GM18867 (cell line): ENCODE data around the gene HSBP1.

Source experiments
- ATAC-seq: cut with Tn5 transposase; IDR thresholded peaks from one replicate; pipeline ENCODE4 v1.9.1; 2021; ENCODE audit warnings: mild to moderate bottlenecking, moderate library complexity; ENCODE audit not compliant: unreplicated experiment

The HSBP1 gene

DNA sequence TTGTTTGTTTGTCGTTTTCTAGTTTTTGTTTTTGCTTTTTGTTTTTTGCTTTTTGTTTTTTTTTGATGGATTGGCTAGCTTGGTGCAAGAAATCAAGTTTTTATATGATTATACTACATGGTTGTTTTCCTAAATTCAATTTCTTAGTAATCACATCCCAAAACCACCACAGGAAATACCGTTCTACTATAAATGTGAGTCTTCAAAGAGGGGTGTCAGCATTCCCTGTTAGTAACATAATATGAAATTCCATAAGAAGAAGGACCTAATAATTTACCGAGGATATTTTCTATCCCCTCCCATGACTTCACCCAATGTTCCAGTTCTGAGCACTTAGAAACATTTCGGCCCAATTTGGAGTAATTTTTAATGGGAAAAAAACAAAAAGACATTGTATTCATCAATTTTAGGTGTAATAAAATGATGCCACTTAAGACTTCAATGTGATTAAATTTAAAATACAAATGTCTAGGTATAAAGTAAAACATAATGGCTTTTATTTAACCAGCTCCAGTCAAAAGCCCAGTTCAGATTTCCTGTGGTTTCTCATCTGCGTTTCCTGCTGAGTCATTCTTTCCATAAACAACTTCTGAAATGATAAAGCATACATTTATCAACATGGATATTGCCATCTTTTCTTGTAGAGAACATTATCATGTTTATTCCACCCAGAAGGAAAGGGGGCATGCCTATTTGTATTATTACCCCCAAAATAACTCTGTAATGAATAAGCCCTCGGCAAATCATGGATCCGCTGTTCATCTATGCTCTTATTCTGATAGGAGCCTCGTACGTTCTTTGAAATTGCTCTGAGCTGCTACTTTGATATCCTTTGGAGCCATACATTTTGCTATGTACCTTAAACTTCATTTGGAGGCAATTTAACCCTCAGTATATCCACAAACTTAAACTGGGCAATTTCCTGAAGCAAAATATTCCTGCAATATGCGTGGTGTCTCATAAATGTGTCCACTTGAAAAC is 28.1 kb downstream of the HSBP1 start:
- no peak for ATAC-seq

GRCh38 chr16:83837566-83837965 is 29.8 kb downstream of the HSBP1 start:
- ATAC-seq: no peak

DNA sequence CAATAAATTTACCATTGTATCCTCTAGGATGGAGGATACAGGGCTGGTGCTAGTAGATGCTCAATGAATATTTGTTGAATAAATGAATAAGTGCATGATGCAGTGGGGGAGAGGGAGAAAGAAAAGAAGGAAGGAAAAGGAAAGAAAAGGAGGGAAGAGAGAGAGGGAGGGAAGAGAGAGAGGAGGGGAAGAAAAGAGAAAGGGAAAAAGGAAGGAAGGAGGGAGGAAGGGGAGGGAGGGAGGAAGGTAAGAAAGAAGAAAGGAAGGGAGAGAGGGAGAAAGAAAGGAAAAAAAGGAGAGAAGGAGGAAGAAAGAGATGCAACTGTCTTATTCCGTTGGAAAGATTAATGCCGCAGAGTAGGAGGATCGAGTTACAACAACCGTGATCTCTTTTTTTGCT is 30.4 kb downstream of the HSBP1 start:
- ATAC-seq: no peak

- ATAC-seq: no peak
Observed at GRCh38 chr16:83839561-83839960, 31.8 kb downstream of the HSBP1 start.

- ATAC-seq: no peak
Observed at GRCh38 chr16:83840060-83840617, 32.4 kb downstream of the HSBP1 start.

DNA sequence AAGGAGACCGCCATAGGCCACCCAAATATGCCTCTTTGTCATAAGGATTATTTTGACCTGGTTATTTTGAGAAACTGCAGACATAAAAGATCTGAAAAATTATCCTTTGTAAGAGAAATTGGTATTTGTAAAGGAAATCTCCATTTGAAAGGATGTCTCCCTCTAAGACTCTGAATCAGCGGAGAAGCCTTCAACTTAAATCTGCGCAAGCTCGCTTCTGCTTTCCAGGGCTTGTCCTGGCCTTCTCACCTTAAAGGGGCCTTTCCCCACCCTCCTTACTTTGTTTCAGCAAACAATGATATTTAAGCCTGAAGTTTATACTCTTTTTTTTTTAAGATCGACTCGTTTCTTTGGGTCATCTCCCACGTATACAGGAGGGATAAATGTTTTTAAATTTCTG is 34.5 kb downstream of the HSBP1 start:
- ATAC-seq: no peak

DNA sequence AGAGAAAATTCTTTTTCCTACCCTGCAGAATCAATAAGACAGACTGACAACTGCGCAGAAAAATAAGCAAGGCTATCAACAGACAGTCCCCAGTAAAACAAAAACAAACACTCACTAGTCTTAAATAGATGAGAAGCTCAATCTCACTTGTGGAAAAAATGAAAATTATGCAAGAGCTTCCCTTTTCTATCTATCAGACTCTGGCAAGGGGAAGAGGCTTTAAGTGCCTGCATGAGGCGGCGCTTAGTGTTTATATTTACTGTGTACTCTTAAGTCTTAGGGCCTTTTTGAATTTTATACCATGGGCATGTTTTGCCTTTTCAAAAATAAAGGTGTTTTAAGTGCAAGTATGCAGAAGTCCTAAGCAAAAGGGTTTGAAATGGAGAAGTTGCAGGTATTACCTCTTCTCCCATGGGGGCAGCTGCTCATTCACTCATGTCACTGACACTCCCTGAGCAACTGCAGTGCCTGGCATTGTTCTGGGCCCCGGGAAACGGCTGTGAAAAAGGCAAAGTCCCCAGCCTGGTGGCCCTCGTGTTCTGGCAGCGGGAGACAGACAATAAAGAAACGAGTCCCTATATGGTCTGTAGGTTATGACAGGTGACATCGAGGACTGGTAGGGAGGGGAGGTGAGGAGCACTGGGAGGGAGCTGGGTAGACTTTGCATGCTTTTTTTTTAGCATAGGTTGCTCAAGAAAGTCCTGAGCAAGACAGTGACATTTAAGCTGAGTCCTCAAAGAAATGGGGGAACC is 35.2 kb downstream of the HSBP1 start:
- ATAC-seq: no peak

GRCh38 chr16:83843657-83844056 is 35.9 kb downstream of the HSBP1 start:
- no peak for ATAC-seq

DNA sequence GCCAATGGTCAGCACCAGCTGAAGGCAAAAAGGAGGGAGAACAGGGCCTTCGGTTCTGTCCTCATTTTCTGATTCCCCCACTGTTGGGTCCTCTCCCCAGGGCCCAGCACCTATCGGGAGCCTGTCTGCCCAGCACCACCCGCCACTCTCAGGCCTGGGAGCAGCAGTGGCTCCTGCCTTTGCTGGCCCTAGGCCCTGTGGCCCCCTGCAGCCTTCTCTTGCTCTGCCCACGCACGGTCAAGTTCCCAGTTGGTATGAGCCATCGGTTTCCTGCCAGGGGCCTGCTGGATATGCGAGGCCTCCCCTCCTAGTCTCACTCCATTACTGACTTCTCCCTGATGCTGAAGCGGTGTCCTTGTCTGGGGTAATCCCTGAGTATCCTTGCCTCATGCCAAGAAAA is 37.5 kb downstream of the HSBP1 start:
- ATAC-seq: no peak

DNA sequence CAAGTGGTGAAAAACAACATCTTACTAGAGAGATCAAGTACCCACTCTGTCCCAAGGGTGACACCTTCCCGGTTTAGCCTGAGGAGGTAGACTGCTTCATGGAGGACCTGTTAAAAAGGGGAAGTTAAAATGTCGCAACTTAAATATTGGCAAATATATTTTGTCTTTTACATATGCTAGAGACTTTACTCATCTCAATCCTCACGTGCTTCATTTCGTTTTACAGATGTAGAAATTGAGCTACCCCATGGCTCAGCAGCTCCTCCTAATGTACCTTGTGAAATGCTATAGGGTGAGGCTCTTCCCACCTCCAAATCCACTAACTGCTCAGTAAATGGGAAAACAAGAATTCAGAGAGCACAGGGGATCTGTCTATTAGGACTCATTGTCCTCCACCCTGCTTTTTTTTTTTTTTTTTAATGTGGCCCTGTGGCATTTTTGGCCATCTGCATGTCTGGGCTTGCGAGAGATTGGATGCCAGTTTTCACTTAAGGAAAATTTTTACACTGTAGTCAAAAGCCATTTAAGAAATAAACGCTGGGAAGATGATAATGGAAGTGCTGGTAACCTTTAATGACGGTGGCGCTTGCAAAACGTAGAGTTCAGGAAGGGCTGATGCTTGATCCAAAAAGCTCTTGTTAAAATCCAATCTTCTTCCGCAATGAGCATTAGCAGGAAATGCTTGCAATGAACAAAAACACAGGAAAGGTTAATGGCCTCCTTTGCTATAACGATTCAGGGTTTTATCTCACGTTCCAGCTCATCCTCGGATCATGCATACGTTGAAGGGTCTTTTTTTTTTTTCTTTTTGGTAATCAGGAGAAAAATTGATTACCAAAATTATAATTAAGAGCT is 39.8 kb downstream of the HSBP1 start:
- no peak for ATAC-seq

DNA sequence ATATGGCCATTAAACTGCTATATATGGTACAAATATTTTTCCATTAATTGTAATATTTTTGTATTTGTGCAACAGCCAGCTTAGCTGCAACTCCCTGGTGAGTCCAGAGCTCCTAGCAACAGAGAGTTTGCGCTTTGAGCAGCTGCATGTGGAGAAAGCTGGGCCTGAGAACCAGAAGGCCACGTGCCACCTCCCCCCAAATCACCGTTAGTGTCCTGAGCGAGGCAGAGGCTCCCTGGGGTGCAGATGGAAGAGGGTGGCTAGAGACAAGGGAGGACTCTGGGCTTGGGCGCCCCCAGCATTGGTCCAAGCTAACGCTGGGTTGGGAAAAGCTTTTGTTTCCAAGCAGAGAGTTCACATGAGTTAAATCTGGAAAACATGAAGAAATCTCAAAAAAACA is 41.6 kb downstream of the HSBP1 start:
- no peak for ATAC-seq

DNA sequence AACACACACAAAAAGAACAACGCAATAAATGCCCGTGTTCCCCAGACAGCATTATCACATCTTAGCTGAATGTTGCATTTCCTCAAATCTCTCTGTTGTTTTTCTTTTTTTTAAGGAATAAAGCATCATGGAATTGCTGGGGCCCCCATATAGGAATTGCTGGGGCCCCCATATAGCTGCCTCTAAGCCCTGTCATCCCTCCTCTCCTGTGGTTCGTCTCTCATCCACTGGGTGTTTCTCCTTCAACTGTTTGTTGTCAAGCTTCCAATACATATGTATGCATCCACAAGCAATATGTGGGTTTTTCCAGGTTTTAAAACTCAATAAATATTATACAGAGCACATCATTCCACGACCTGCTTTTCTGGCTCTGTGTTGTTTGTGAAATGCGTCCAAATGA is 43.2 kb downstream of the HSBP1 start:
- ATAC-seq: no peak

DNA sequence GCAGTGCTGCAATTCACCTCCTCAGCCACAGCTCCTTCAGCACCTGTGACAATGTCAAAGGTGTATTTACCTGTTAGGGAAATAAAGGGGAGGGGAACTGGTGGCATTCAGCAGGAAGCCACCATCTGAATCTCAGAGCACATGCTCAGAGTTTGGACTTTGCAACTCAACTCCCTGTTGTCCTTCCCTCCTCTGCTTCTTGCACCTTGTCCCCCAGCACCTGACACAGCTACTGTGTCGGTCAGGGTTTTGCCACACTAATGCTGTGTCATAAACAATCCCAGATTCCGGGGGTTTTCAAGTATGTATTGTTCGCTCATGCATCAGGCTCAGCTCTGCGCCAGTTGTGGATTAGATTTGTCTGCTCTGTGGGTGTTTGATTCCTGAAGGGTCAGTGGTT is 43.7 kb downstream of the HSBP1 start:
- no peak for ATAC-seq

GRCh38 chr16:83852774-83853173 is 45.0 kb downstream of the HSBP1 start:
- ATAC-seq: no peak

- ATAC-seq: no peak
Observed at GRCh38 chr16:83853834-83854233, 46.1 kb downstream of the HSBP1 start.

GRCh38 chr16:83854420-83854819 is 46.6 kb downstream of the HSBP1 start:
- no peak for ATAC-seq

DNA sequence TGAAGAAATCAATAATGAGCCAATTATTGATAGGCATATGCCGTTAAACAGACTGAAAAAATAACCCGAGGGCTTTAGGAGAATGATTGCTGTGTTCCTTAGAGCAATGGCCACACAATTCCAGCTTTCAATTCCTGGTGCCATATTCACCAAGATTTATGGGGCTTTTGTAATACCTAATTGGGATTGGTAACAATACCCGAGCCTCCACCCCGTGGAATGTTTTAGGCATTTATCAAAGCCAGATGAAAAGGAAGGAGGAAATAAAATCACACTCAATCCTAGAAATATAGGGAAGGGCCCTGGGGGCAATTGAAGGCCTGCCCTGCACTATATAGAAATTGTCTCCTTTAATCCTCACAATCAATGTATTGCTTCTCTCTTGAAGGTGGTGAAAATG is 49.0 kb downstream of the HSBP1 start:
- ATAC-seq: no peak

- ATAC-seq: no peak
Observed at GRCh38 chr16:83859265-83859664, 51.5 kb downstream of the HSBP1 start.

GRCh38 chr16:83862661-83863060 is 54.9 kb downstream of the HSBP1 start:
- ATAC-seq: no peak

DNA sequence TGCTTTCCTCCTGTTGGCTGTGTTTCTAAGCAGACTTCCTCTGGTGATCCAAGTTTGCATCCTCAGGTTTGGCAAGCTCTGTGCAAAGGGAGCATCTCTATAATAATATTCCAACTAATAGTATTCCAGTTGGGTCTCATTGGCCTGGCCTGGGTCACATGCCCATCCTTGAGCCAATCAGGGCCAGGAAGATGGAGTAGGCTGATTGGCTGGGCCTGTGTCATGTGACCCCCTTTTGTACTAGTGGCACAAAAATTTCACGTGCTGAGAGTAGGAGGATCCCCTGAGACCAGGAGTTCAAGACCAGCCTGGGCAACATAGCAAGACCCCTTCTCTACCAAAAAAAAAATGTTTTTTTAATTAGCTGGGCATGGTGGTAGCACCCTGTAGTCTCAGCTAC is 55.9 kb downstream of the HSBP1 start:
- ATAC-seq: no peak
